Fibroblast of mammary gland (primary cell): ENCODE results near the gene LBX2.

Experiments
- DNase-seq: peaks from one replicate; pipeline ENCODE4 v3.0.0-alpha.2; 2010; ENCODE audit warnings: low read depth
- H3K4me3 ChIP-seq: 2 replicates; pipeline ENCODE4 v1.5.1; 2011; ENCODE audit warnings: low read depth, mild to moderate bottlenecking, low read length, moderate library complexity; ENCODE audit not compliant: control insufficient read depth
- TF ChIP-seq, protein P1 (sequence below): conservative IDR thresholded peaks from 2 replicates; pipeline ENCODE4 v1.5.1; 2011; ENCODE audit warnings: low read depth, low read length, inconsistent platforms; ENCODE audit not compliant: control insufficient read depth, insufficient read depth

LBX2 gene, protein sequence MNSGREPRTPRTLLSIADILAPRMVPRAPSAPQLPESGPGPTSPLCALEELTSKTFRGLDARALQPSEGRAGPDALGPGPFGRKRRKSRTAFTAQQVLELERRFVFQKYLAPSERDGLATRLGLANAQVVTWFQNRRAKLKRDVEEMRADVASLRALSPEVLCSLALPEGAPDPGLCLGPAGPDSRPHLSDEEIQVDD

DNA sequence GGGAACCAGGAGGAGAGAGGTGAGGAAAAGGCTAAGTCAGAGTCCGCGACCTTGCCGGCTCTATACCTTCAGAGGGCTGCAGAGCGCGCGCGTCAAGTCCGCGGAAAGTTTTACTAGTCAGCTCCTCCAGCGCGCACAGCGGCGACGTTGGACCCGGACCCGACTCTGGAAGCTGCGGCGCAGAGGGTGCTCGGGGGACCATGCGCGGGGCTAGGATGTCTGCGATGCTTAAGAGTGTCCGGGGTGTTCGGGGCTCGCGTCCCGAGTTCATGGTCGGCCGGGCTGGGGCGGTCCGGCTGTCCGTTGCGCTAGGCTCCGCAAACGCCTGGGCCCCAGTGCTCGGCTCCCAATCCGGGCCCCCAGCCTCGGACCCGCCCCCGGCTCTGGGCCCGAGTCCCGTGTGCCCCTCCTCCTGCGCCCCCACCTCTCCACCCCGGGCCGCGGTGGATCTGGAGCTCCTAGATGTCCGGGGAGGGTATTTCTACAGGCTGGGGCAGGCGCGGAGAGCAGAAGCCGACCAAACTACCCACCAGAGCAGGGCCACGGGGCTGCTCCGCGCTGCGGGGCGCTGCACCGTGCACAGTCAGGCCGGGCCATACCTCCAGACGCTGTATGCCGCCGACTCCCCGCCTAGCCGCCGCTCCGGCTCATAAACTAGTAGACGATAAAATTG lies at the start of gene LBX2:
LBX2 (minus strand) TSS at position 337 of the 673 bp plus-strand sequence; CDS start at position 271, 66 bp downstream.
- no peak for DNase-seq
- H3K4me3 ChIP-seq, result peak within 1 kb of the TSS; percentile 37
- TF ChIP-seq, protein P1, sequence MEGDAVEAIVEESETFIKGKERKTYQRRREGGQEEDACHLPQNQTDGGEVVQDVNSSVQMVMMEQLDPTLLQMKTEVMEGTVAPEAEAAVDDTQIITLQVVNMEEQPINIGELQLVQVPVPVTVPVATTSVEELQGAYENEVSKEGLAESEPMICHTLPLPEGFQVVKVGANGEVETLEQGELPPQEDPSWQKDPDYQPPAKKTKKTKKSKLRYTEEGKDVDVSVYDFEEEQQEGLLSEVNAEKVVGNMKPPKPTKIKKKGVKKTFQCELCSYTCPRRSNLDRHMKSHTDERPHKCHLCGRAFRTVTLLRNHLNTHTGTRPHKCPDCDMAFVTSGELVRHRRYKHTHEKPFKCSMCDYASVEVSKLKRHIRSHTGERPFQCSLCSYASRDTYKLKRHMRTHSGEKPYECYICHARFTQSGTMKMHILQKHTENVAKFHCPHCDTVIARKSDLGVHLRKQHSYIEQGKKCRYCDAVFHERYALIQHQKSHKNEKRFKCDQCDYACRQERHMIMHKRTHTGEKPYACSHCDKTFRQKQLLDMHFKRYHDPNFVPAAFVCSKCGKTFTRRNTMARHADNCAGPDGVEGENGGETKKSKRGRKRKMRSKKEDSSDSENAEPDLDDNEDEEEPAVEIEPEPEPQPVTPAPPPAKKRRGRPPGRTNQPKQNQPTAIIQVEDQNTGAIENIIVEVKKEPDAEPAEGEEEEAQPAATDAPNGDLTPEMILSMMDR, result no peak

DNA sequence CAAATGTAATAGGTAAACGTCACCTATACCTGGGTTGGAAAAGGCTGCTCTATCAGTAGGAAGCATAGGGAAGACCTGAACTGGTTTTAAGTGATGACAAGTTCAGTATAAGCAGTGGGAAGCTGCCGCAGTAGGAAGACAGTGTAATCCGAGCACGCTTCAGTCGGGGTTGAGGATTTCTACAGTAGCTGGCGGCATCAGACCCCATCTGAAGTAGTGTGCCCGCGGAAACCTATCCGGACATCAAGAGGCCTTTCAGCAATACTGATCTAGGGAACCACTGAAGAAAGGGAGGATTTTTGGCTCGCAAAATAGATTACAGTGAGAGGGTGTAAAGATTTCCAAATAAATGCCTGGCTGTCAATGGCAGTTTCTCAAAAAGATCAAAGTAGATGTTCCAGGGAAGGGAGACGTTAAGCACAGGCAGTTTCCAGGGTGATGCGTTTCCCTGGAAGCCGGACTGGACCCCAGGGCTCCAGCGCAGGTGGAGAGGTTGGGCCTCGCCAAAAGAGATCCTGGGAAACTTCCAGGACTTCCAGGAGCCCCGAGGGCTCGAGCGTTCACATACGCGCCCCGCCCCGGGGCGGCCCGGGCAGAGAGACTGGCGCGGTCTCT lies 49.0 kb upstream of the LBX2 start:
- TF ChIP-seq, protein P1, result no peak
- peak overlapping the region; percentile 48 for H3K4me3 ChIP-seq
- no peak for DNase-seq

DNA sequence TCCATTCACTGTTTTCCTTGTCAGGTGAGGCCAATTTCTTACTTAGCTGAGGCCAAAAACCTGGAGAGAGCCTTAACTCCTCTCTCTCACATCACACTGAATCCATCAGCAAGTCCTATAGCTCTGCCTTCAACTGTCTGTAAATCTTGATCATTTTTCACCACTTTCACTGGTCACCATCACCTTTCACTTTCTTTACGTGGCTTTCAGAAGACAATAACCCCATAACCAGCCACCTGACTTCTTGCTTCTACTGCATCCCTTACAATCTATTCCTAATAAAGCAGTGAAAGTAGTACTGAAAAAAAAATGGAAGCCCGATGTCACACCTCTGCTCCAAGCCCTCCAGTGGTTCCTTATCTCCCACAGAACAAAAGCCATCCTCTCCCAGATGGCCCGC lies 46.6 kb upstream of the LBX2 start:
- TF ChIP-seq, protein P1, result no peak

DNA sequence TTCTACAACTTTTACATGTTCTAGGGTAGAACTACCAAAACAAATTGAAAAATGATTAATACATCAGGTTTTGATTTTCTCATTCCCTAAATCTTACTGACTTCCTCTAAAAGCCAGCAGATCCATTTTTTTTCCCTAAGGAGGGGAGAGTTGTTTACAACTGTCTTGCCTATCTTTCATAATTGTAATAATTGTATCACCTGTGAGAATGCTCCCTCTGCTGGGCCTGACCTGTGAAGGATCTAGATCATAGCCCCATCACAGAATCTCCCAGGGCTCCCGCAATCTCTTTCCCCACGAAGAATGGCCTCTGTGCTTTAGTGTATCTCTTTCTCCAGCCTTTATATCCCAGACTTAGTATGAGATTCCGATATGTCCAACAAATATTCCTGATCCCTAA lies 45.2 kb upstream of the LBX2 start:
- DNase-seq, result no peak
- TF ChIP-seq, protein P1, result peak; percentile 10
- no peak overlapping the region for H3K4me3 ChIP-seq

More for the DNA sequence above, 46.6 kb upstream of the LBX2 start:
- DNase-seq, result no peak
- H3K4me3 ChIP-seq, result no peak overlapping the region

DNA sequence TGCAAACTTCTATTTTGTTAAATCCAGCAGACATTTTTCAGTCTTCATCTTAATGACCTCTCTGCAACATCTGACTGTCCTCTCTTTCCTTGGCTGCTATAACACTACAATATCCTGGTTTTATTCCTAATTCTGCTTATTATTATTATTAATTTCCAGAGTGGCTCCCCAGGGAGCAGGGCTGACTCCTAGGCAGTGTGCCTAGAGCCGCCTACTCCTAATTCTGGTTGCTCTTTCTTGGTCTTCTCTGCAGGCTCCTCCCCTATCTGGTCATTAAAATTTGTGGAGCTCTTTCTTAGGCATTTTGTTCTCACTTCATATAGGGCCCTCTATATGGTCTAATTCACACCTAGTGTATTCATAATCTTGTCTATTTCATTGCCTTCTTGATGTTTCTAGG lies 43.6 kb upstream of the LBX2 start:
- TF ChIP-seq, protein P1, result no peak
- no peak overlapping the region for H3K4me3 ChIP-seq
- peak; percentile 22 for DNase-seq

DNA sequence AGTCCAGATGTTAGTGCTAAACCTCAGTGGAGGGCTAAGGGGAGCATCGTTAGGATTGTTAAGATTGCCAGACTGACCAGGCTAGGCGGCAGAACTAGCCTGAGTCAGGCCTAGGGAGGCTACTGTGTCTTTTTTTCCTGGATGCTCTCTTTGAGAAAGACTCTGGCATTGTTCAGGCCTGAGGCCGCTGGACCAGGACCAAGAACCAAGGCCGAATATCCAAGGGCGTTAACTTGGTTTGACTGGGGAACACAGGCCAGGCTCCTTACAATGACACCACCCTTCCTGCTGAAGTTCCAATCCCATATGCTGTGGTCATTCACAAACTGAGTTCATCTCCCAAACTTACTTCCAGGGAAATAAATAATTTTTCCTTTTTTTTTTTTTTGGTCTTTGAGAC lies 40.9 kb upstream of the LBX2 start:
- no peak overlapping the region for H3K4me3 ChIP-seq
- DNase-seq, result peak; percentile 49

More for the DNA sequence above, 40.9 kb upstream of the LBX2 start:
- TF ChIP-seq, protein P1, result no peak
